ENCODE results near the gene TUBA3E. TPM values are rescaled to one million over a fixed set of nuclear protein-coding genes. Genes with fewer than 3 reads are reported as not detected.
"Not testable (repeated sequence)": the region's sequence is repeated elsewhere in the genome, so short reads cannot be mapped to it uniquely, and the experiment has no call there.

Gene TUBA3E
- total RNA-seq, 4 donors from 2014 or later = not detected

- Histone ChIP-seq H3K27ac (no peak overlapping the region), H3K36me3 (peaks cover 0 to 67% of the 10 kb centered on the region in 2 donors)
- no peak for ATAC-seq
Observed at GRCh38 chr2:130152816-130153595, 45.2 kb downstream of the TUBA3E start.

GRCh38 chr2:130152136-130152815, 46.0 kb downstream of the TUBA3E start:
- 90% methylated on average over 2 of the region's 27 CpGs; no CpG with 5 or more reads in 1 of the 2 donors for WGBS, 2 donors (ENCODE audit: low coverage in 1 of 2)
- H3K36me3 ChIP-seq = peaks cover 0 to 60% of the 10 kb centered on the region in 2 donors
- not testable (repeated sequence) for H3K27me3 ChIP-seq, H3K9me3 ChIP-seq, H3K4me3 ChIP-seq, ATAC-seq, H3K4me1 ChIP-seq, H3K27ac ChIP-seq

More at GRCh38 chr2:130152816-130153595, 45.2 kb downstream of the TUBA3E start:
- 77 to 80% methylated on average over 4 to 5 of the region's 25 CpGs for WGBS, 2 donors (ENCODE audit: low coverage in 1 of 2)
- peaks cover 0 to 3% (median 0%) of the 10 kb centered on the region in 3 donors for H3K4me1 ChIP-seq
- no peak for TF ChIP-seq CTCF (IDR thresholded peaks at IDR 0.05)
- TF ChIP-seq EP300 (IDR thresholded peaks at IDR 0.05) = no peak
- no peak for TF ChIP-seq POLR2AphosphoS5 (IDR thresholded peaks at IDR 0.05)
- TF ChIP-seq POLR2A (IDR thresholded peaks at IDR 0.05) = no peak
- no peak overlapping the region for H3K4me3 ChIP-seq
- no peaks in the 10 kb centered on the region for H3K27me3 ChIP-seq
- H3K9me3 ChIP-seq = no peaks in the 10 kb centered on the region

GRCh38 chr2:130151145-130151512, 47.1 kb downstream of the TUBA3E start:
- 30 to 60% methylated on average over 1 to 2 of the region's 5 CpGs for WGBS, 2 donors (ENCODE audit: low coverage in 1 of 2)
- H3K27ac ChIP-seq = not testable (repeated sequence)

GRCh38 chr2:130150181-130151144, 47.8 kb downstream of the TUBA3E start:
- peaks cover 0 to 46% of the 10 kb centered on the region in 2 donors for H3K36me3 ChIP-seq
- no peak overlapping the region for H3K4me3 ChIP-seq
- WGBS, 2 donors (ENCODE audit: low coverage in 1 of 2) = 85 to 86% methylated on average over 15 to 18 of the region's 23 CpGs
- H3K27me3 ChIP-seq = no peaks in the 10 kb centered on the region
- H3K27ac ChIP-seq = no peak overlapping the region
- TF ChIP-seq EP300 (IDR thresholded peaks at IDR 0.05) (no peak), CTCF (IDR thresholded peaks at IDR 0.05) (no peak), POLR2A (IDR thresholded peaks at IDR 0.05) (no peak), POLR2AphosphoS5 (IDR thresholded peaks at IDR 0.05) (no peak)
- peaks cover 0 to 1% (median 0%) of the 10 kb centered on the region in 3 donors for H3K4me1 ChIP-seq
- no peaks in the 10 kb centered on the region for H3K9me3 ChIP-seq
- ATAC-seq = peak; percentile 15

More at GRCh38 chr2:130151145-130151512, 47.1 kb downstream of the TUBA3E start:
- ATAC-seq, H3K4me3 ChIP-seq, H3K9me3 ChIP-seq, H3K27me3 ChIP-seq, H3K4me1 ChIP-seq: not testable (repeated sequence)
- H3K36me3 ChIP-seq = peaks cover 0 to 53% of the 10 kb centered on the region in 2 donors

- not testable (repeated sequence) for H3K27ac ChIP-seq, H3K9me3 ChIP-seq, H3K4me3 ChIP-seq, H3K27me3 ChIP-seq, ATAC-seq
- Histone ChIP-seq H3K36me3 (peaks cover 0 to 27% of the 10 kb centered on the region in 2 donors), H3K4me1 (peaks cover 0 to 14% (median 0%) of the 10 kb centered on the region in 3 donors)
- WGBS, 2 donors (ENCODE audit: low coverage in 1 of 2) = 30 to 40% methylated on average over 3 to 5 of the region's 6 CpGs
Observed at GRCh38 chr2:130148515-130148914, 49.7 kb downstream of the TUBA3E start.

- Histone ChIP-seq H3K4me3 (peak within 1 kb of the TSS; percentile 30 to 46), H3K4me1 (peaks cover 0 to 14% (median 0%) of the 10 kb centered on the region in 3 donors), H3K27ac (peak within 1 kb of the TSS in 2 of 4 donors; percentile 12 to 43)
- WGBS, 2 donors (ENCODE audit: low coverage in 1 of 2) = 12 to 36% methylated on average over 5 to 9 of the region's 30 CpGs
- H3K36me3 ChIP-seq, H3K9me3 ChIP-seq, H3K27me3 ChIP-seq: not testable (repeated sequence)
- ATAC-seq = peak; percentile 89
Observed at GRCh38 chr2:130145006-130145414, 53.2 kb downstream of the TUBA3E start, which contains the start of gene CCDC74B. Gene CCDC74B, minus strand, starts transcription at chr2:130145112. Its CDS starts 116 bp downstream, at chr2:130144996.

GRCh38 chr2:130143266-130144039, 54.8 kb downstream of the TUBA3E start:
- Histone ChIP-seq H3K4me3 (peak overlapping the region in 1 of 2 donors; percentile 46), H3K4me1 (peaks cover 0 to 14% (median 0%) of the 10 kb centered on the region in 3 donors)
- not testable (repeated sequence) for ATAC-seq, H3K36me3 ChIP-seq, H3K27ac ChIP-seq, H3K9me3 ChIP-seq, H3K27me3 ChIP-seq
- 0% methylated on average over 1 of the region's 28 CpGs; no CpG with 5 or more reads in 1 of the 2 donors for WGBS, 2 donors (ENCODE audit: low coverage in 1 of 2)

- not testable (repeated sequence) for H3K27me3 ChIP-seq, ATAC-seq, H3K36me3 ChIP-seq, H3K27ac ChIP-seq, H3K9me3 ChIP-seq, H3K4me3 ChIP-seq
- peaks cover 0 to 14% (median 0%) of the 10 kb centered on the region in 3 donors for H3K4me1 ChIP-seq
- no CpG with 5 or more reads among the region's 13 CpGs for WGBS, 2 donors (ENCODE audit: low coverage in 1 of 2)
Observed at GRCh38 chr2:130142396-130143265, 55.6 kb downstream of the TUBA3E start.
